Endodermal cell (in vitro differentiated cells): ENCODE data around the gene FILIP1L. TPM values are rescaled to one million over a fixed set of nuclear protein-coding genes. Genes with fewer than 3 reads are reported as not detected.
A peak's percentile ranks its signal among the peaks of the same experiment; 100 is the strongest.

ENCODE experiments used
- DNase-seq: peaks from one replicate; pipeline ENCODE4 v3.0.0-alpha.2; 2017
- H3K27ac ChIP-seq: 2 replicates; pipeline ENCODE4 v1.5.1; 2013; ENCODE audit warnings: mild to moderate bottlenecking, low read depth, low read length, moderate library complexity
- H3K27me3 ChIP-seq: 2 replicates; pipeline ENCODE4 v1.6.1; 2013; ENCODE audit warnings: mild to moderate bottlenecking, low read length, moderate library complexity; ENCODE audit not compliant: insufficient read depth, control insufficient read depth, poor library complexity, severe bottlenecking
- H3K36me3 ChIP-seq: 2 replicates; pipeline ENCODE4 v1.7.0; 2013; ENCODE audit warnings: mild to moderate bottlenecking, low read length, moderate library complexity; ENCODE audit not compliant: control insufficient read depth, insufficient read depth
- H3K4me1 ChIP-seq: one replicate; pipeline ENCODE4 v1.7.0; 2013; ENCODE audit warnings: low read length; ENCODE audit not compliant: control insufficient read depth, insufficient read depth
- H3K4me3 ChIP-seq: 2 replicates; pipeline ENCODE4 v1.5.1; 2013; ENCODE audit warnings: mild to moderate bottlenecking, low read length, moderate library complexity
- H3K9ac ChIP-seq: 2 replicates; pipeline ENCODE4 v1.6.1; 2013; ENCODE audit warnings: mild to moderate bottlenecking, low read length, moderate library complexity; ENCODE audit not compliant: poor library complexity, severe bottlenecking; ENCODE audit errors: extremely low read depth
- H3K9me3 ChIP-seq: 2 replicates; pipeline ENCODE4 v1.6.1; 2013; ENCODE audit warnings: mild to moderate bottlenecking, low read length, moderate library complexity; ENCODE audit not compliant: control insufficient read depth
- H3K27ac Mint-ChIP-seq: 2 replicates; pipeline ENCODE4 v1.8.0; 2020; ENCODE audit warnings: mixed read lengths
- H3K27me3 Mint-ChIP-seq: 2 replicates; pipeline ENCODE4 v1.8.0; 2021; ENCODE audit warnings: mild to moderate bottlenecking, mixed read lengths; ENCODE audit not compliant: insufficient read depth
- H3K36me3 Mint-ChIP-seq: 2 replicates; pipeline ENCODE4 v1.8.0; 2020; ENCODE audit warnings: low read depth, mixed read lengths
- H3K4me1 Mint-ChIP-seq: 2 replicates; pipeline ENCODE4 v1.8.0; 2020; ENCODE audit warnings: mixed read lengths
- H3K4me3 Mint-ChIP-seq: 2 replicates; pipeline ENCODE4 v1.8.0; 2020; ENCODE audit warnings: mild to moderate bottlenecking, moderate library complexity, mixed read lengths
- H3K9me3 Mint-ChIP-seq: 2 replicates; pipeline ENCODE4 v1.8.0; 2020; ENCODE audit warnings: mild to moderate bottlenecking, mixed read lengths
- WGBS, 2 experiments: methylation state at CpG; one replicate each; pipeline versions ENCODE4 v1.1.5 to v1.1.7; 2013; ENCODE audit warnings: missing lambda C conversion rate in 2 of 2, mixed read lengths in 1 of 2; ENCODE audit not compliant: insufficient coverage in 1 of 2, insufficient read length in 1 of 2; 5-methylcytosine and 5-hydroxymethylcytosine counted together
- total RNA-seq, 2 donors: library from RNA; stranded (reverse); fragmentation: NEBNext Ultra II Directional in 1 of 2; extraction: Animal tissue kit (Norgen Biotek cat#: 25700) in 1 of 2; gene quantifications; 2 replicates in 1 of 2; 3 replicates in 1 of 2; pipeline ENCODE4 v1.2.1, GENCODE V29; 2021
- TF ChIP-seq, protein P1 (sequence below): fragments of 200-600 bp; sonication (generic); conservative IDR thresholded peaks from 2 replicates; pipeline ENCODE4 v1.5.0; 2021; ENCODE audit warnings: antibody characterized with exemption, mild to moderate bottlenecking

Gene FILIP1L
- total RNA-seq, 2 donors from 2014 or later, result 0.84 to 2.5 TPM

DNA sequence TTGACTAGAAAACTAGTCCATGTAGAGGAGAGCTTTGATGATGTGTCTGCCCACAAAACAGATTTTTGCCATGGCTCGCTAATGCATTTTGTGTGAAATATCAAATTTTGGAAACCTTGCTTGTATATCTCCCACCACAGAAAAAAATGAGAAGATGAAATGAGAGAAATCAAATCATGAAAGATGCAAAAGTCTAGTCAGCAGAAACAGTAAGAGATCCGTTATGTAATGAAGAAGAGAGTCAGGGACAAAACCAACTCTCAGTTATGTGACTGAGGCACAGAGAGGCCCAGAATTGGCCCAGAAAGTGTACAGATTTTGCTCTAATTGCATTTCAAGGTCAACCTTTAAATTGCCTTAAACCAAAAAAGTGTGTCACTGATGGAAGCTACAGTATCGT lies 107.0 kb downstream of the FILIP1L start:
- Mint-ChIP-seq H3K27me3 (no peaks in the 10 kb centered on the region), H3K27ac (no peak overlapping the region)

DNA sequence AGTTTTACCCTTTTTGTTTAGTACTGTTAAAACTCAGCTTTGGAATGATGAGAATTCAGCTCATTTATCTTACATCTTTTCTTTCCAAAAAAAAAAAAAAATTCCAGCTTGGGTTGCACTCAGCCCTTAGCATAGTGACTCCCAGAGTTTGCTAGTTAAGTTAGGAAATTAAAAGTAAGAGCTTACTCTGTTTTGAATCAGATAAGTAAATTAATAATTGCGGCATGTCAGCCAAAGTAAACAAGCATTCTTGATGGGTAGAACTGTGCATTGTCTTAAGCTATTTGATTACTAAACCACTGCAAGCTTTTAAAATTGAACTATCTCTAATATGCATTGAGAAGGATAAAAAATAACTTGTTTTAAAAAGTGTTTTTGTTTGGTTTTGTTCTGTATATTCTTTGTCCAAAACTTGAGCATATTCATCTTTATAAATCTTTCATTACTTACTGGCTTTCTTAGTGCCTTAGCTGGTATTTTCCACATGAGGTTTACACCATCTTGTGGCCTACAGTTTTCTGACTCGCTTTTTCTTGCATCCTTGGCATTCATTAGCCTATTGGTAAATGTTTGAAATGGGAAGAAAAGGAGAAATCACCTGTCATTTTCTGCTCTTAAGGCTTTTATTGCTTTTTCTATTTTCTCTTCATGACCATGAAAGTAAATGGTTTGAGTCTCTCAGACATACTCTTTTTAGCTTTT lies 107.6 kb downstream of the FILIP1L start:
- no peak overlapping the region for H3K4me3 ChIP-seq
- Mint-ChIP-seq H3K36me3 (no peaks in the 10 kb centered on the region), H3K27ac (no peak overlapping the region), H3K9me3 (no peaks in the 10 kb centered on the region), H3K4me1 (peaks cover 20% of the 10 kb centered on the region), H3K4me3 (no peak overlapping the region), H3K27me3 (no peaks in the 10 kb centered on the region)
- no peaks in the 10 kb centered on the region for H3K4me1 ChIP-seq
- no peaks in the 10 kb centered on the region for H3K9me3 ChIP-seq
- H3K36me3 ChIP-seq, result no peaks in the 10 kb centered on the region
- H3K27ac ChIP-seq, result no peak overlapping the region
- no peak overlapping the region for H3K9ac ChIP-seq
- WGBS, 2 experiments, result 80 to 84% methylated on average over 1 to 2 of the region's 2 CpGs
- DNase-seq, result no peak
- no peaks in the 10 kb centered on the region for H3K27me3 ChIP-seq
- TF ChIP-seq, protein P1, sequence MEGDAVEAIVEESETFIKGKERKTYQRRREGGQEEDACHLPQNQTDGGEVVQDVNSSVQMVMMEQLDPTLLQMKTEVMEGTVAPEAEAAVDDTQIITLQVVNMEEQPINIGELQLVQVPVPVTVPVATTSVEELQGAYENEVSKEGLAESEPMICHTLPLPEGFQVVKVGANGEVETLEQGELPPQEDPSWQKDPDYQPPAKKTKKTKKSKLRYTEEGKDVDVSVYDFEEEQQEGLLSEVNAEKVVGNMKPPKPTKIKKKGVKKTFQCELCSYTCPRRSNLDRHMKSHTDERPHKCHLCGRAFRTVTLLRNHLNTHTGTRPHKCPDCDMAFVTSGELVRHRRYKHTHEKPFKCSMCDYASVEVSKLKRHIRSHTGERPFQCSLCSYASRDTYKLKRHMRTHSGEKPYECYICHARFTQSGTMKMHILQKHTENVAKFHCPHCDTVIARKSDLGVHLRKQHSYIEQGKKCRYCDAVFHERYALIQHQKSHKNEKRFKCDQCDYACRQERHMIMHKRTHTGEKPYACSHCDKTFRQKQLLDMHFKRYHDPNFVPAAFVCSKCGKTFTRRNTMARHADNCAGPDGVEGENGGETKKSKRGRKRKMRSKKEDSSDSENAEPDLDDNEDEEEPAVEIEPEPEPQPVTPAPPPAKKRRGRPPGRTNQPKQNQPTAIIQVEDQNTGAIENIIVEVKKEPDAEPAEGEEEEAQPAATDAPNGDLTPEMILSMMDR, result peak; percentile 37

More for the DNA sequence above, 107.0 kb downstream of the FILIP1L start:
- Histone ChIP-seq H3K36me3 (no peaks in the 10 kb centered on the region), H3K27me3 (no peaks in the 10 kb centered on the region), H3K9me3 (no peaks in the 10 kb centered on the region), H3K9ac (no peak overlapping the region), H3K4me1 (no peaks in the 10 kb centered on the region), H3K4me3 (no peak overlapping the region), H3K27ac (no peak overlapping the region)
- DNase-seq, result no peak
- H3K4me1 Mint-ChIP-seq, result peaks cover 20% of the 10 kb centered on the region
- no peaks in the 10 kb centered on the region for H3K36me3 Mint-ChIP-seq
- no peak overlapping the region for H3K4me3 Mint-ChIP-seq
- TF ChIP-seq, protein P1, result no peak
- 95 to 100% methylated on average over 2 to 3 of the region's 3 CpGs for WGBS, 2 experiments
- H3K9me3 Mint-ChIP-seq, result no peaks in the 10 kb centered on the region

DNA sequence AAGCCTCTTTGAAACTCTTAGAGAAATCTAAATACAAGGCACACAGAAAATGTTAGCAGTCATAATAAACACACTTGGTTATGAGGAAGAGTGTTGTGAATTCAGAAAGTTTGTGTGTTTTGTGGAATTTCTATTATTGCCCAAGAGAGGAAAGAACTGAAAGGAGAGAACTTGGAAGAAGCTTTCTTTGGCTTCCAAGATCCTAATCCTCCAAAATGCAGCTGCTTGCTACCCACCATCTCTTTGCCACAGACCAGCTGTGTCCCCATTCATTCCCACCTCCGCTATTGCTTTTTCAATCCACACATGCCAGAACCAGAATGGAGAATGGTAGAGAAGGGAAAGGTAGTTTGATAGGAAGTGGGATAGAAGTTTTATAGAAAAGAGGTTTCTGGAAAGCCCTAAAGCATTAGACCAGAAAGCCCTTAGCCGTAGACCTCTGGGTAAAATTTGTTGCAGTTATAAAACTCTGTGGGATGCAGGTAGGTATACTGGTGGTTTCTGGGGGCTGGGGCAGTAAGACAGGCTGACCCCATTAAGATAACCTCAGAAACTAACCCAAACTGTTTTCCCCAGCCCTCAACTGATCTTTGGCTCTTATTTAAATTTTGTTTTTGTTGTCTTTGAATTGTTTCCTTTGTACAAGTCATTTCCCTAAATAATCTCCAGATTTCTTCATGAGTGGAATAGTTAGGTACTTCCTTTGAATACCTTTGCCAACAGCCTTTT lies 108.5 kb downstream of the FILIP1L start:
- peak overlapping the region; percentile 56 for H3K27ac Mint-ChIP-seq
- DNase-seq, result no peak
- TF ChIP-seq, protein P1, result no peak
- WGBS, 2 experiments, result 96% methylated on average over 1 of the region's 2 CpGs; no CpG with 5 or more reads in 1 of the 2 experiments
- Histone ChIP-seq H3K9ac (no peak overlapping the region), H3K27me3 (no peaks in the 10 kb centered on the region), H3K36me3 (no peaks in the 10 kb centered on the region), H3K4me1 (no peaks in the 10 kb centered on the region), H3K4me3 (no peak overlapping the region), H3K27ac (no peak overlapping the region), H3K9me3 (no peaks in the 10 kb centered on the region)
- H3K9me3 Mint-ChIP-seq, result no peaks in the 10 kb centered on the region
- peaks cover 20% of the 10 kb centered on the region for H3K4me1 Mint-ChIP-seq
- no peaks in the 10 kb centered on the region for H3K36me3 Mint-ChIP-seq
- H3K4me3 Mint-ChIP-seq, result no peak overlapping the region
- no peaks in the 10 kb centered on the region for H3K27me3 Mint-ChIP-seq
